Stimulated activated CD8-positive, alpha-beta memory T cell treated with anti-CD3 and anti-CD28 coated beads, Interleukin-12 subunit alpha, Interleukin-12 subunit beta, amount 100 ng/mL, for 24 hours (primary cell): ENCODE measurements around the gene TMEM184C.

Experiments
- DNase-seq: peaks from one replicate; pipeline ENCODE4 v3.0.0-alpha.2; 2020; ENCODE audit errors: extremely low read depth

The TMEM184C gene

DNA sequence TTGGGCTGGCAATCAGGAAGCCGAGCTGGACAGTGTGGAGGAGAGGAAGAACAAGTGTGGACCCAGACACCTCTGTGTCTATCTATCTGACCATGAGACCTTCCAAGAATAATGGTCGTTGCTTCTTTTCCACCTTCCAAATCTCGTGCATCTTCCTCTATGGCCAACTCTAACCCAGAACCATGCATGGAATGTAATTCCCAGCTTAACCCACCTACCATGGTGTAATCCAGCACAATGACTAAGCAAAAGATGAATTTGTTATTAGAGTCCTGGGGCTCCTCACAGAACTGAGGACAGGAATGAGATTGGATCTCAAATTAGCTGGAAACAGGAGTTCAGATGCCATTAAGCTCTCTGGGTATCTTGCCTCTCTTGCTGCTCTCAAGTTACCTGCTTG is 17.4 kb upstream of the TMEM184C start:
- DNase-seq = no peak

DNA sequence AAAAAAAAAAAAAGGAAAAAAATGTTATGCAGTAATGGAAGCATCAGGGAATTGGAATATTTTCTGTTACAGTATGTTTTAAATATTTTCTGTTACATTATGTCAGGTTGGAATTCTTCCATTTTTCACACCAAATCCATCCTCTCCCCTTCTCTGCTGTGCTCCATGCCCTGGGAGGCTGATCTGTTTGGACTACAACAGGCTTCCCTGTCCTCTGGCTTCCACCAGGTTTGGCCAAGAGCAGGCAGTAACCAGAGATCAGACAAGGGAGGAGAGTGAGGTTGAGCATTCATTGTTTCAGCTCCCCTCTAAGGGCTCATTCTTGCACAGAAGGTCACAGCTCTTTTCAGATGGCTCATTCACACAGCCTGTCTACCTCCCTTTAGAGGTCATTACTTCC is 11.7 kb upstream of the TMEM184C start:
- no peak for DNase-seq

DNA sequence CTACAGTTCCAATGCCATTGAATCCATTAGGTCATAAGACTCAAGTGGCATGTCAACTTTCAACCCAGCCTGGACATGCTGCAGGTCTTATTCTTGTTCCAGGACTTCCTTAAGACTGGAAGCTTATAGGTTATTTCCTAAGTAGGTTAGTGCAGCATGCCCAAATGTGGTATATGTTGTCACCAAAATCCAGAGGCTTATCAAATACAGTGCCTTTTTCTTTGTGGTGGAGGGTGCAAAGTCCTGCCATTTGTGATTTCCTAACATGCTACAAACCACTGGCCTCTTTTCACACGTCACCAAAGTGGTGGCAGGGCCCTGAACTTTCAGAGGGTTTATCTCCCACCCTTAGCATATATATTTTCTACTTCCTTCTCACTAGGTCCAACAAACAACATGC is 9.7 kb upstream of the TMEM184C start:
- no peak for DNase-seq

DNA sequence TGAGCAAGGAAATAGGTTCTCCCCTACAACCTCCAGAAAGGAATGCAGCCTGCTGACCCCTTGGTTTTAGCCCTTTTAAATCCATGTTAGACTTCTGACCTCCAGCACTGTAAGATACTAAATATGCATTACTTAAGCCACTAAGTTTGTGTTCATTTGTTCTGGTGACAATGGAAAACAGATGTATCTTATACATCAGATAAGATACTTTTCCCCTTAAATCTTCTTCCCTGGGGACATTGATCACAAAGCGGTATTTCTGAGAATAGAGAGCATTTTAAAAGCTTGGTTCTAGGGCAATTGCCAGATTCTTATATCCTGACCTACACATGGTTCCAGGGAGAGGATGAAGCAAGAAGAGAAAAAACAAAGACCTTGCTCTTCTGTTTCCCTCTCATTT is 6.5 kb upstream of the TMEM184C start:
- DNase-seq = no peak

DNA sequence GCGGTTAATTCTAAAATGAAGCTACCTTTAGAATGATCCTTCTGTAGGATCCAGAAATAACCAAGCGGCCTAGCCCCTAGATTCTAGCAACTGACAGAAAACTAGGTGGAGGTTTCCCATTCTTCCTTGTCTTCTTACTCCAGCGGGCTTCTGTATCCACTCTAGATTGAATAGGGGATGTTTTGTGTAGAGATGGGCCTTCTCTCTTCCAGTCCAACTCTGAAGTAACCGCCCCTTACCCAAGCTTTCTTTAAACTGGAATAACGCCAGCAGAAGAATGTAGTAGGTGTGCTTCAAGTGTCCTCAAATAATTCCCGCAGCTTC is 386 bp upstream of the TMEM184C start:
- no peak for DNase-seq

DNA sequence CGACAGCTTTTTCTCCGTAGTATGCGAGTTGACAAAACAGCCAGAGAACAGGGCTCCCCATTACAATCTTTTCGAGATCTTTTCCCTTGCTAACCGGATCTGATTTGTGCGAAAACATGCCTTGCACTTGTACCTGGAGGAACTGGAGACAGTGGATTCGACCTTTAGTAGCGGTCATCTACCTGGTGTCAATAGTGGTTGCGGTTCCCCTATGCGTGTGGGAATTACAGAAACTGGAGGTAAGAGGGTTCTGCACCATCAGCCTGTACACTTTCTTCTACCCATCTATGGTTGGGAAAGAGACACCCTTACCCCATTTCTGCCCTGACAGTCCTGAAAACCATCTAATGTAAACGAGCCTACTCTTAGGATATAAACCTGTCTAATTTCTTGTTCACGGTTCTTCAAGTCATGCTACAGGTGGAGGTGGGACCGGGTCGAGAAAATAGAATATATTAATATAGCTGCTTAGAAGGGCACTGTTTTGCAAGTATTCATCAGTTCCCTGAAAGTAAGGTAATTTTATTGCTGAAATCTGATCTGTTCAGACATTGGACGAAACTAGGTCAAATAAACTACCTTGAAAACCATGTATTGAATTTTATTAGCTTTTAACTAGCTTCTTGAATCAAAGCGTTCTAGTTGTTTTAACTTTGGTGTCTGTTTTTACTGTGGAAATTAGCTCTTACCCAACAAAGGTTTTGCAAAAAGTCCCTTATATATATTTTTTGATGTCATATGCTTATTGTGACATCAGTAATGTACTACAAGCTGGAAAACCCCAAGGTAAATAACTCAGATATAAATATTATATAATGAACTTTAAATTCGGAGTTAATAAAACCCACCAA is 869 bp downstream of the TMEM184C start:
- no peak for DNase-seq

DNA sequence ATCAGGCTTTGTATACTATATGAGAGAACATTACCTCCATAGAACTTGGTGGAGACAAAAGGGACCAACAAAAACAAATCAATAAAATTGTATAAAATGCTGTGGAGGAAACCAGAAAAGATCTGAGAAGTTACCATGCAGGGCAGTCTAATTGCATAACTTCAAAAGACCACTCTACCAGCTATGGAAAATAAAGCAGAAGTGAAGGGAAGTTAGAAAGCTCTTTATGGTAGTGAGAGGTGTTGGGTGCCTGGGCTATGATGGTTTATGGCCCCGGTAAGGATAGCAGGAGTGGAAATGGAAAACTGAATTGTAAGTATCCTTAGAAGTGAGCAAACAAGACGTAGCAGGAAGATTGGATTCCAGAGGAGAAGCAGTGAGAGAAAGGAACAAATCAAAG is 3.1 kb downstream of the TMEM184C start:
- DNase-seq = no peak

DNA sequence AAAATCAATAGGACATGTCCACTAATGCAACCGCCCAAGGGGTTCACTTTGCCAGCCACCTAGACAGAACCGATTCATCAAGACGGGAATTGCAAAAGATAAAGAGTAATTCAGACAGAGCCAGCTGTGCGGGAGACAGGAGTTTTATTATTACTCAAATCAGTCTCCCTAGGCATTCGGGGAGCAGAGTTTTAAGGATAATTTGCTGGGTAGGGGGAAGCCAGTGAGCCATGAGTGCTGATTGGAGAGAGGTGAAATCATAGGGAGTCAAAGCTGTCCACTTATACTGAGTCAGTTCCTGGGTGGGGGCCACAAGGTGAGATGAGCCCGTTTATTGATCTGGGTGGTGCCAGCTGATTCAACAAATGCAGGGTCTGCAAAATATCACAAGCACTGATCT is 8.5 kb downstream of the TMEM184C start:
- no peak for DNase-seq

DNA sequence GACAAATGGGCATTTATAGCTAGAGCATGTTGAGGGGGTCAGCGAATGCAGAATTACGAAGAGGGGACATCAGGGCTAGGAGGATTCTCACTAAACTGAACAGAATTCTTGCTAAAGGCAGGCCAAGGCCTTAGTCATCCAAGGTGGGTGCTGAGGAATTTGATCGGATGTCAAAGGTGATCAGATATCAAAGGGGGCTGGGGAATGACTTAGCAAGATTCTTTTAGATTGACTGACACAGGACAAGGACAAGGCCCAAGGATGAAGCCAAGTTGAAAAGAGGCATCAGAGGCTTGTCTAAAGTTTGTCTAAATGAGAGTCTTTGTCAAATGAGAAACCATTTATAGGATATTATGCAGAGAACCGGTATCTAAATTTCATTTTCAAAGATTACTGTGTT is 9.7 kb downstream of the TMEM184C start:
- no peak for DNase-seq

DNA sequence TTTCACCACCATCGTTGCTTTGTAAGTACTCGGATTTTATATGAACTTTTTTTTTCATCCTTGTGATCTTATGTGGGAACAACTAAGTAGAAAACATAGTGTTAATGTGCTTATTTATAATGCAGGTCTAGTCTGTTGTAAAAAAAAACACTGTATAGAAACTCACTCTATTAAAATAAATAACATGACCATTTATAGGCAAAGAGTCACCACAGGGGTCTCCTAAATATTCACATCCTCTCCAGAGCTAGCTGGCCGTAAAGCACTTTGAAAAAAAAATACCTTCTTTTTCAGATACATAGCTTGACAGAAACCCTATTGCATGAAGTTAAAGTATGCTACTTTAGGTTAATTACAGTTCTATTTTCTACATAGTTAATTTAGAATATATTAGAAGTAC is 11.2 kb downstream of the TMEM184C start:
- DNase-seq = no peak

DNA sequence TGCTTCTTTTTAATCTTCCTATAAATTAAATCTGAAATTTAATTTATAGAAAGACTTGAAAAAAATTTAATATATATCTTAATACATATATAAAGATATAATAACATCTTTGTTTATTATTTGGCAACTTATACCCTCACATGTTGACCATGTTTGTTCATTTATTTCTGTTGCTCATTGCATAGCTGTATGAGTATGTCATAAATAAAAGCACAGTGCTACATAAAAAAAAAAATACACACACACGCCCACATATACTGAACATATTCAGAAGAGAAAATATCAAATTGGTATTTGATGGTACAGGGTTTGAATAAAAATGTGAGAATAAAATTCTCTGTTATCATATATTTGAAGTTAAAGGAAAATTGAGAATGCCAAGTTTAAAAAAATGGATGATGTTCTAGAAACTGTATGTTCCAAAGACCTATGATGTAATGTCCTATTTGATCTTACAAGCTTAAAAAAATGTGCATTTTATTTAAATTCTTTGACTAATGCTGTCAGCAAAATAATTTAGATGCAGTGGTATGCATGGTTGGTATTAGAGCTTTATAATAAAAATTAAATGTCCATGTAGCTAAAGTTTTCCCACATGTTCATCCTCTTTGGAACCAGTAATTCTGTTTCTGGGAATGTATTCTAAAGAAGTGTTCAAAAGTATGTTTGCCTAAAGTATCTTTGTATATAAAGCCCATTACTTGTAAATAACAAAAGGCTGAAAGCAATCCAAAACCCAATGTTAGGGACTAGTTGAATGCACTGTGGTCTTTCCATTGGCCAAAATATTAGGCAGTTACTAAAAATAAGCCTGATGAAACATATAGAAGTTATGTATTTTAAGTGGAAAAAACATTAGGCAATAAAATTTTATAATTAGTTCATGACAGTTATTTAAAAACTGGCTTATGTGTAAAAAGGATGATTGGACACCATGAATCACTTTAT is 12.9 kb downstream of the TMEM184C start:
- no peak for DNase-seq

DNA sequence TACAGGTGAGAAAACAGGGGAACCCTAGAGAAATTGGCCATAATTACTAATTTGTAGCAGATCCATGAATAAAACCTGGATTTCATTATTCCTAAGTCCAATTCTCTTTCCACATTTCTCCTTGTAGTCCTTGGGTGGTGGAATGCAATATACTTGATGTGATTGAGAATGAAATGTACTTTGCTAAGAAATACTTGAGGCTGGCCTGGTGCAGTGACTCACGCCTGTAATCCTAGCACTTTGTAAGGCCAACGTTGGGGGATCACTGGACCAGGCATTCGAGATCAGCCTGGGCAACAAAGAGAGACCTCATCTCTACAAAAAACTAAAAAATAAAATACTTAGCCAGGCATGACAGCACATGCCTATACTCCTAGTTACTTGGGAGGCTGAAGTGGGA is 15.9 kb downstream of the TMEM184C start:
- DNase-seq = no peak

DNA sequence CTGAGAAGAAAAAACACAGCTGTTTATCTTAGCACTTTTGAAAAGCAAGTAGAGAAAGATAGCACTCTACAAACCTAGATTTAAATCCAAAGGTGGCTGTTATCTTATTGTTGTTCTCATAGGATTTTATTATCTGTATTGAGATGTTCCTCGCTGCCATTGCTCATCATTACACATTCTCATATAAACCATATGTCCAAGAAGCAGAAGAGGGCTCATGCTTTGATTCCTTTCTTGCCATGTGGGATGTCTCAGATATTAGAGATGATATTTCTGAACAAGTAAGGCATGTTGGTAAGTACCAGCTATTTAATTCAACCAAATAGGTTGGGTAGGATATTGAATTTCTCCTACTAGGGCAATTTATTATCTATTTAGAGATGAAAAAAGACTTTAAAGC is 16.4 kb downstream of the TMEM184C start:
- DNase-seq = no peak

DNA sequence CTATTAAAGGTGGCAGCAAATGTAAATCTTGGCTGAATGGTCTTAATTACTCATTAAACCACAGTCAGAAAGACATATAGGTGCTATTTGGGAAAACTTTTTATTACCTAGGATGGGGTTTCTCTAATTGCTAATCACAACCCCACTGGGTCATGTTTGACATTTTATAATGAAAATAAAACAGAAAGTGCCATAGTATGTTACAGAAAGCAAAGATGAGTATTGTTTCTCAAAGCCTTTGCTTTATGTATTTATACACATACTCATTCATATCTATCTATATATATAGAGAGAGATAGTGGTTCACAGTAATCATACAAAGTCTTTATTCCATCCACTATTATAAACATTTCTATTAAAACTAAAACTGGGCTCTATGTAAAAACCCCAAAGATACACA is 18.2 kb downstream of the TMEM184C start:
- no peak for DNase-seq

DNA sequence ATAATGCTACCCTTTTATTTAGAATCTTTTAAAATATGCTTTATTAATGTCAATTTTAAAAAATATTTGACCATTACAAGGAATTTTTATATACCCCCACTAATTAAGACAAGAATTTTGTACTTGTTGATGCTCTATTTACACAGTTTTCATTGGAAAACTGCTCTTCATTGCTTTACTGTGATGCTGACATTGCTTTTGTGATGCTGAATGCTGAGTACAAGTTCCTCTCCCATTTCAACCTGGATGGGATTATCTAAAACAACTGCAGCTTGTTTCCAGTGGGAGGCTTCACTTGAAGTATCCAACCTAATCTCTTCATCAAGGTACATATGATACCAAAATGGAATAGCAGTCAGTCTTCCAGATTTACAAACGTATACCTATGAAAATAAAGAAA is 21.2 kb downstream of the TMEM184C start:
- DNase-seq = no peak

DNA sequence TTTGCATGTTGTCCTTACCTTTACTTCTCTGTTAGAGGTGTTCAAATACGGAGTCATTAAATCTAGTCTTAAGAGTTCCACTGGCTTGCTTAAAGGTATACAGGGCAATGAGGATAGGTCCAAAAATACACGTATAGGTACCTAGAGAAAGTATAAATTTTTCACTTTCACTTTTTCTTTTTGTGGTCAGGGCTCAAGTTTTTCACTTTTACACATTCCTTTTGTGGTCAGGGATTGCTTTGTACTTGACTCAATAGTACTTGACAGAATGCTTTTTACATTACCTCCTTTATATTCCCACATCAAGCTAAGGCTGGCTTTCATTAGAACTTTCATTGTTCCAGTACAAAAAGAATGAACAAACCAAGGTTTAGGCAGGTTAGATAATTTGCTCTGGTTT is 21.7 kb downstream of the TMEM184C start:
- DNase-seq = no peak

DNA sequence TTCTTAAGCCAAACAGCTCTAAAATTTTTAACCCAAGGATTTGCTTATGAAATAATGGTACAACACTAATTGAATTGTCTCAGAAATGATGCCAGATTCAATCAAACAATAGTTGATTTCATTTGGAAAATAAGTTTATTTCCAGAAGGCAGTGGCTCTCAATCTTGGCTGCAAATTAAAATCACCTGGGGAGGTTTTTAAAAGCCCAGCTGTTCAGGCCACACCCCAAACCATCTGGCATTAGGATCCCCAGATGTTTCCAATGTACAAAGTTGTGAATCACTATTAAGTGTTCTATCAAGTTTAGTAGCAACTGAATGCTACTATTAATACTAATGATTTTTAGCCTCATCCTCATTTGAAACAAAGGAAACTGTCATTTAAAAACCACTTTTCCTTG is 22.2 kb downstream of the TMEM184C start:
- DNase-seq = no peak

DNA sequence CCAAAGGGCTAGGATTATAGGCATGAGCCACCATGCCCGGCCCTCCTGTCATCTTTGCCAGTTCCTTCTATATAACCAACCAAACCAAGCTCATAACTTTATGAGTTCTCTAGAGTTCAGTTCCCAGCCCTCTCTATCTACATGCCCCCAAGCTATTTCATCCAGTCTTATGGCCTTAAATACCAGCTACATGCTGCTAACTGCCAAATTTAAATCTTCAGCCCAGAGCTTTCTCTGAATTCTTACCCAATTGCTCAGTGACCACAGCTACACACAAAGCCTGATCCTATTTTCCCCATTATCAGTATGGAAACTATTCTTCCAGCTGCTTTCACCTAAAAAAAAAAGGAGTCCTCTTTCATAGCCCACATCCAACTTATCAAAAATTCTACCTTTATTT is 23.1 kb downstream of the TMEM184C start:
- no peak for DNase-seq

DNA sequence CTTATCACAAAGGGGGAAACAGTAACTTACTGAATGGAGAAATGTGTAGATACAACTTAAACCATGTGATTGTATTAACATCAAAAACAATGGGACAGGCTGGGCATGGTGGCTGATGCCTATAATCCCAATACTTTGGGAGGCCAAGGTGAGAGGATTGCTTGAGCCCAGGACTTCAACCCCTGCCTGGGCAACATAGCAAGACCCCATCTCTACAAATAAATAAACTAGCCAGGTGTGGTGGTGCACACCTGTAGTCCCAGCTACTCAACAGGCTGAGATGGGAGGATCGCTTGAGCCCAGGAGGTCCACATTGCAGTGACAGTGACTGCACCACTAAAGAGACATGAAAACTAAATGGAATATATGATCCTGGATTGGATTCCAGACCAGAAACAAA is 26.4 kb downstream of the TMEM184C start:
- DNase-seq = no peak

DNA sequence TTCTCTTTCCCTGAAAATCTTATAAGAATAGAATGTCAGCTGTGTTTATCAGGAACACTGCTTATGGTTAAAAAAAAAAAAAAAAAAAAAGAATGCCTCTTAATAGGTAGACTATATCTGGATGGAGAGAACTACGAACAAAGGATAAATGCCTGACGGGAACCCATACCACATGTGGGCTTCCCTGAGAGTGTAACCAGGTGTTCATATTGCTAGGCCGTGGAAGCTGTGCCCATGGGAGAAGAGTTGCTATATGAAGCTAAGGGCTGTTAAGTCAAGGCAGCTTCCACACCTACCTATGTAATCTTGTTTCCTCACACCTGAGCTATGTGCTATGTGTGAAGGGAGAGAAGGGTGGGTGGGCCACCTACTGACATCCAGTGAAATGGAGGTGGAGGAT is 27.3 kb downstream of the TMEM184C start:
- DNase-seq = no peak

DNA sequence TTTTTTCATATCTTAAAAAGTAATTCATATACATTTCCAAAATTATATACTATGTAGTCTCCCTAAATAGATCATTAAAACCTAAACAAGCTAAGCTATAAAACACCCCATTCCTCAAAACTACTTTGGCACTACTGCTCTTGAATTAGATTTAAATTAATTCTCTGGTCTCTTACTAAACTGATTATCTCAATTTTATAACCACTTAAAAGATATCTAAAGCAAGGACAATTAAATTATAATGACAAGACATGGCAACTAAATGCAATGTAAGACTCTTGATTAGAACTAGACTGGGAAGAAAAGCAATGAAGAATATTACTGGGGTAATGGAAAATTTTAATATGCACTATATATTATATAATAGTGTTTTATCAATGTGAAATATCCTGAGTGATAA is 27.9 kb downstream of the TMEM184C start:
- no peak for DNase-seq

DNA sequence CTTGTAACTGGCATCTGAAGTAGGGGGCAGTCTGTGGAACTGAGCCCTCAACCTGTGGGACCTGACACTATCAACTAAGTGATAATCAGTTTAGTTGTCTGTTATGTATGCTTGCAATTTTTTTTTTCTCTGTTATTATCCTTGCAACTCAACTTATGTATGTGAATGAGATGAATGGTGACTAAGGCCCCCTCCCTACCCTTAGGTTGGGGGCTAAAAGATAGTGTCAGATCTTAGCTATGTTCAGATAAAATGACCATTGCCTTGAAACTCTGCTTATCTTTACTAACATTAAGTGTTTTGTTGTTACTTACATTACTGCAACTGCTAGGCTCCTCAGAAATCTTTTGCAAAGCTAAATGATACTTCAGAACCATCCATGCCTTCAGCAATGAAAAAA is 31.5 kb downstream of the TMEM184C start:
- DNase-seq = no peak

DNA sequence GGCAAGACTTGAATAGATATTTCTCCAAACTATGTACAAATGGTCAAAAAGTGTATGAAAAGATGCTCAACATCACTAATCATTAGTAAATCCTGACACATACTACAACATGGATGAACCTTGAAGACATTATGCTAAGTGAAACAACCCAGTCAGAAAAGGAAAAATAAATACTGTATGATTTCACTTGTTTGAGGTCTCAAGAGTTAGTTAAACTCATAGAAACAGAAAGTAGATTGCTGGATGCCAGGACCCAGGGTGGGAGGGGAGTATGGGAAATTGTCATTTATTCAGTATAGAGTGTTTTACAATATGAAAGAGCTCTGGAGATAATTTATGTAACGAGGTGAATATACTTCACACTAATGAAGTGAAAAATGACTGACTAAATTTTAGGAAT is 34.4 kb downstream of the TMEM184C start:
- no peak for DNase-seq
